IMR-90 (cell line): Measurements from ENCODE around the gene SATB2. TPM values are rescaled to one million over a fixed set of nuclear protein-coding genes. Genes with fewer than 3 reads are reported as not detected.
A peak's percentile ranks its signal among the peaks of the same experiment; 100 is the strongest.

Experiments
- CEBPB ChIP-seq: IDR thresholded peaks from 2 replicates; pipeline ENCODE4 v1.6.1; 2012; ENCODE audit warnings: low read depth, low read length, improper control_type of control experiment
- POLR2A ChIP-seq: IDR thresholded peaks from 2 replicates; pipeline ENCODE4 v1.6.1; 2012; ENCODE audit warnings: mild to moderate bottlenecking, low read depth, low read length
- RCOR1 ChIP-seq: IDR thresholded peaks from 2 replicates; pipeline ENCODE4 v1.6.1; 2012; ENCODE audit warnings: mild to moderate bottlenecking, low read length, improper control_type of control experiment; ENCODE audit not compliant: insufficient replicate concordance
- polyA plus RNA-seq, 3 experiments: library from polyadenylated mRNA; depleted of rRNA; stranded (reverse); fragments of >200 nt; gene quantifications; 2 replicates each; pipeline ENCODE4 v1.2.3, GENCODE V29; 2012; ENCODE audit warnings: low replicate concordance in 1 of 3
- total RNA-seq: library from RNA; depleted of rRNA; stranded (reverse); fragments of >200 nt; gene quantifications from 2 replicates; pipeline ENCODE4 v1.2.3, GENCODE V29; 2012
- TF ChIP-seq, protein P1 (sequence below): fragments of 150-350 bp; IDR thresholded peaks from 2 replicates; pipeline ENCODE4 v1.6.1; 2017; ENCODE audit warnings: mild to moderate bottlenecking, antibody characterized with exemption, low read length, low read depth

SATB2 gene
- total and polyA plus RNA-seq, 2 of the 4 experiments (the other 2 are of a cell fraction): 6.2 to 8.4 TPM

DNA sequence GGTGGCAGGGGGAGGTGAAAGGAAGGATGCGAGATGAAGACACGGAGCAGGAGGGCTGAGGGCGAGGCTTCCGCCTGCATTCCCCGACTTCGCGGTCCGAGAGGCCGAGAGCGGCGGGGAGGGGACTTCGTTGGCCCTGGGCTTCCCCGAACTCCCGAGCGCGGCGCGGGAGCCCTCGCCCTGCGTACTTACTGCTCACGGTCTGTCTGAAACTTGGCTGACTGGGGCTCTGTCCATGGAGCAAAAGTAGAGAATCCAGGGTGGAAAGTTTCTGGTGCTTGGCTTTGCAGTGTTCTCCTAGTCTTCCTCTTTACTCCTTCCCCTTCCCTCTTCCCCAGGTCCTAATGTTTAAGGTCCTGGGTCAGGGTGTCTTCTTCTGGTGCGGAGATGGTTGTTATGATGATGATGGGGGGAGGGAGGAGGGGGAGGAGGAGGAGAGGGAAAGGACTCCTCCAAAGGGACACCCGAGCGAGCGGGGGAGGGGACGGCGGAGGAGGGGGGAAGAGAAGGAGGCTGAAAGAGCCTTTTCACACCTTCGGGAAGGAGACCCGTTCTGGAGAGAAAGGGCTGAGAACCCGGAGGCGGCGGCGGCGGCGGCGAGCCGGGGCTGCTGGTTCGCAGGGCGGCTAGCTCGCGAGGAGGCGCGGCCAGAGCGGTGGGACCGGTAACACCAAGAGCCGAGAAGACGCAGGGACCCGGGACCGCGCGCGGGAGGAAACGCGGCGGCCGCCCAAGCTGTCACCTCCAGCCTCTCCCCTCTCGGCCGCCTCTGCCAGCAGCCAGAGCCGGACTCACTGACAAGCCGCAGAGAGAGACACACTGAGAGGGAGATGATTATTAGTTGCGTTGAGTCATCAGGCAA, at the start of gene SATB2 (continued):
- TF ChIP-seq, protein P1, sequence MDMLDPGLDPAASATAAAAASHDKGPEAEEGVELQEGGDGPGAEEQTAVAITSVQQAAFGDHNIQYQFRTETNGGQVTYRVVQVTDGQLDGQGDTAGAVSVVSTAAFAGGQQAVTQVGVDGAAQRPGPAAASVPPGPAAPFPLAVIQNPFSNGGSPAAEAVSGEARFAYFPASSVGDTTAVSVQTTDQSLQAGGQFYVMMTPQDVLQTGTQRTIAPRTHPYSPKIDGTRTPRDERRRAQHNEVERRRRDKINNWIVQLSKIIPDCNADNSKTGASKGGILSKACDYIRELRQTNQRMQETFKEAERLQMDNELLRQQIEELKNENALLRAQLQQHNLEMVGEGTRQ: no peak
- no peak for TF ChIP-seq RCOR1
- TF ChIP-seq CEBPB: no peak
- TF ChIP-seq POLR2A: peak; percentile 79
